Fibroblast of lung (primary cell): Measurements from ENCODE around the gene DDX19B. TPM values are rescaled to one million over a fixed set of nuclear protein-coding genes. Genes with fewer than 3 reads are reported as not detected.
A peak's percentile ranks its signal among the peaks of the same experiment; 100 is the strongest.
"Not testable (repeated sequence)": the region's sequence is repeated elsewhere in the genome, so short reads cannot be mapped to it uniquely, and the experiment has no call there.

Experiments
- DNase-seq, 2 donors: peaks; one replicate each; pipeline versions ENCODE4 v3.0.0 to v3.0.0-alpha.2; 2010; ENCODE audit warnings: low read depth in 2 of 2
- H2AFZ ChIP-seq: 2 replicates; pipeline ENCODE4 v1.5.1; 2012; ENCODE audit warnings: low read length, control low read depth, inconsistent platforms
- H3K27ac ChIP-seq: 2 replicates; pipeline ENCODE4 v1.5.1; 2011; ENCODE audit warnings: low read length, control low read depth; ENCODE audit not compliant: insufficient read depth
- H3K27me3 ChIP-seq: 2 replicates; pipeline ENCODE4 v1.5.1; 2011; ENCODE audit warnings: mild to moderate bottlenecking, low read length; ENCODE audit not compliant: control insufficient read depth, insufficient read depth
- H3K36me3 ChIP-seq: 2 replicates; pipeline ENCODE4 v1.5.1; 2011; ENCODE audit warnings: low read length; ENCODE audit not compliant: control insufficient read depth, insufficient read depth
- H3K4me1 ChIP-seq: 2 replicates; pipeline ENCODE4 v1.5.1; 2011; ENCODE audit warnings: low read length; ENCODE audit not compliant: control insufficient read depth, insufficient read depth; ENCODE audit errors: extremely low read depth
- H3K4me2 ChIP-seq: 2 replicates; pipeline ENCODE4 v1.5.1; 2011; ENCODE audit warnings: low read length, control low read depth; ENCODE audit not compliant: insufficient read depth; ENCODE audit errors: extremely low read depth
- H3K4me3 ChIP-seq, 4 experiments: fragments of 200-600 bp in 1 of 4; sonication (generic) in 1 of 4; replicated peaks in 1 of 4; 2 replicates each; pipeline ENCODE4 v1.5.1; 2011 to 2016; ENCODE audit warnings: low read length in 4 of 4, low read depth in 3 of 4, mild to moderate bottlenecking in 3 of 4, control low read depth in 2 of 4, inconsistent platforms in 1 of 4, mixed read lengths in 1 of 4; ENCODE audit not compliant: insufficient read depth in 1 of 4; ENCODE audit errors: control extremely low read depth in 1 of 4
- H3K79me2 ChIP-seq: 2 replicates; pipeline ENCODE4 v1.5.1; 2012; ENCODE audit warnings: mild to moderate bottlenecking, low read length, inconsistent platforms; ENCODE audit not compliant: control insufficient read depth, insufficient read depth
- H3K9ac ChIP-seq: 2 replicates; pipeline ENCODE4 v1.5.1; 2011; ENCODE audit warnings: mild to moderate bottlenecking, low read length, control low read depth; ENCODE audit not compliant: insufficient read depth
- H3K9me3 ChIP-seq: 2 replicates; pipeline ENCODE4 v1.5.1; 2012; ENCODE audit warnings: low read depth, low read length; ENCODE audit not compliant: control insufficient read depth, insufficient read depth
- H4K20me1 ChIP-seq: 2 replicates; pipeline ENCODE4 v1.5.1; 2011; ENCODE audit warnings: low read length; ENCODE audit not compliant: control insufficient read depth, insufficient read depth; ENCODE audit errors: extremely low read depth
- EZH2 ChIP-seq: IDR thresholded peaks from 2 replicates; pipeline ENCODE4 v1.5.1; 2012; ENCODE audit warnings: low read length, control low read depth, mild to moderate bottlenecking; ENCODE audit errors: missing control alignments
- polyA minus RNA-seq: library from RNA; depleted of rRNA, polyadenylated mRNA; stranded (reverse); fragments of >200 nt; gene quantifications from 2 replicates; pipeline ENCODE4 v1.2.3, GENCODE V29; 2011; ENCODE audit warnings: low replicate concordance
- polyA plus RNA-seq, 2 donors: library from polyadenylated mRNA; depleted of rRNA in 1 of 2; stranded (reverse) in 1 of 2; unstranded in 1 of 2; fragments of >200 nt; gene quantifications; 2 replicates each; pipeline ENCODE4 v1.2.1, GENCODE V29; 2011 to 2012; ENCODE audit warnings: missing spikeins in 1 of 2
- total RNA-seq: library from RNA; depleted of rRNA; stranded (reverse); fragments of >200 nt; gene quantifications from 2 replicates; pipeline ENCODE4 v1.2.1, GENCODE V29; 2014
- TF ChIP-seq, protein P1 (sequence below), 2 donors: IDR thresholded peaks in 1 of 2; conservative IDR thresholded peaks in 1 of 2; 1 replicate in 1 of 2; 2 replicates in 1 of 2; pipeline ENCODE4 v1.5.1; 2011 to 2012; ENCODE audit warnings: low read length in 2 of 2, control low read depth in 1 of 2, inconsistent platforms in 1 of 2, low read depth in 1 of 2, mild to moderate bottlenecking in 1 of 2

DDX19B gene
- 23.9 and 30.7 TPM in 2 replicates for total RNA-seq
- 41.0 and 46.0 TPM in 2 replicates for polyA plus RNA-seq
- polyA plus RNA-seq (2012), result 38.4 and 40.4 TPM in 2 replicates
- polyA minus RNA-seq, result 30.5 and 31.1 TPM in 2 replicates

DNA sequence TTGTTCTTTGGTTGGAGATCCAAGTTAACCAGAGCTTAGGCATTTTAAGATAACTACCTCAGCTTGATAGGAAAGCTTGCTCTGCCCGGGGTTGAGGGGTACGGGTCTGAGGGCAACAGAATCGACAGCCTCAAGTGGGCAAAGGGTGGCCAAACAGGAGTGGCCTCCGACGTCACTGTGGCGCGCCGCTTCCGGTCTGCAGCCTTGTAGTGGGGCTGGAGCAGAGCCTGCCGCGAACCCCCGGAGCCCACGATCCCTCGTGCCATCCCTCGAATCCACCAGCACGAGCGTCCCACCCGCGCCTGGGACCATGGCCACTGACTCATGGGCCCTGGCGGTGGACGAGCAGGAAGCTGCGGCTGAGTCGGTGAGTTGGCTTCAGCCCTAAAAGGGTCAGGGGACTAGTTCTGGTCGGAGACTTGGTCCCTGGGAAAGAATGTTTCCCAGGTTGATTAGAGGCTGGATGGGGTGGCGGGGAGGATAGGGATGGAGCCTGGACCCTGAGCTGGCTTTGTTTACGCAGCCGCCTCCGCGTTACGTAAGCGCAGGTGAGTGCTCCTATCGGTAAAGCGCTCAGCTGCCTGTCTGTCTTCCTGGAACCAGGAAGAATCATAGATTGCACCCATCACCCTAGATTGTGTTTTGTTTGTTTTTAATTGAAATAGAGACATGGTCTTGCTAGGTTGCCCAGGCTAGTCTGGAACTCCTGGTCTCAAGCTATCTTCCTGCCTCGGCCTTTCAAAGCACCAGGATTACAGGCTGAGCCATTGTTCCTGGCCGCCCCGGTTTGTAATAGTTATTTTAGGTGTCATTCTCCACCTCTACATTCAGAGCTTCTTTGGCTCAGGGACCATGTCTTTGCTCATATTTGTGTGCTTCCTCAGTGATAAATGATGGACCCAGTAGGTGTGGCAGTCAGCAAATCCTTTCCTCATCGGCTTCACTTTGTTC, at the start of gene DDX19B:
DDX19B (plus strand) TSS at position 199 of the 951 bp plus-strand sequence; CDS start at position 311, 112 bp downstream.
- Histone ChIP-seq H3K4me3 (peak within 1 kb of the TSS; percentile 83 to 98 (median 95)), H3K4me2 (peak within 1 kb of the TSS; percentile 96), H4K20me1 (no peaks in the 10 kb centered on the region), H3K9ac (peak within 1 kb of the TSS; percentile 97), H3K4me1 (peaks cover 4% of the 10 kb centered on the region), H3K9me3 (no peaks in the 10 kb centered on the region), H3K36me3 (no peaks in the 10 kb centered on the region), H2AFZ (peak within 1 kb of the TSS; percentile 98), H3K27ac (peak within 1 kb of the TSS; percentile 88), H3K79me2 (peaks cover 23% of the 10 kb centered on the region), H3K27me3 (no peaks in the 10 kb centered on the region)
- TF ChIP-seq, protein P1, sequence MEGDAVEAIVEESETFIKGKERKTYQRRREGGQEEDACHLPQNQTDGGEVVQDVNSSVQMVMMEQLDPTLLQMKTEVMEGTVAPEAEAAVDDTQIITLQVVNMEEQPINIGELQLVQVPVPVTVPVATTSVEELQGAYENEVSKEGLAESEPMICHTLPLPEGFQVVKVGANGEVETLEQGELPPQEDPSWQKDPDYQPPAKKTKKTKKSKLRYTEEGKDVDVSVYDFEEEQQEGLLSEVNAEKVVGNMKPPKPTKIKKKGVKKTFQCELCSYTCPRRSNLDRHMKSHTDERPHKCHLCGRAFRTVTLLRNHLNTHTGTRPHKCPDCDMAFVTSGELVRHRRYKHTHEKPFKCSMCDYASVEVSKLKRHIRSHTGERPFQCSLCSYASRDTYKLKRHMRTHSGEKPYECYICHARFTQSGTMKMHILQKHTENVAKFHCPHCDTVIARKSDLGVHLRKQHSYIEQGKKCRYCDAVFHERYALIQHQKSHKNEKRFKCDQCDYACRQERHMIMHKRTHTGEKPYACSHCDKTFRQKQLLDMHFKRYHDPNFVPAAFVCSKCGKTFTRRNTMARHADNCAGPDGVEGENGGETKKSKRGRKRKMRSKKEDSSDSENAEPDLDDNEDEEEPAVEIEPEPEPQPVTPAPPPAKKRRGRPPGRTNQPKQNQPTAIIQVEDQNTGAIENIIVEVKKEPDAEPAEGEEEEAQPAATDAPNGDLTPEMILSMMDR (conservative IDR thresholded peaks at IDR 0.05 in 1 of 2, IDR thresholded peaks at IDR 0.05 in 1 of 2; ENCODE audit: low read depth in 1 of 2, low read length in 2 of 2), result no peak
- TF ChIP-seq EZH2, result no peak
- peak; percentile 71 to 72 for DNase-seq

DNA sequence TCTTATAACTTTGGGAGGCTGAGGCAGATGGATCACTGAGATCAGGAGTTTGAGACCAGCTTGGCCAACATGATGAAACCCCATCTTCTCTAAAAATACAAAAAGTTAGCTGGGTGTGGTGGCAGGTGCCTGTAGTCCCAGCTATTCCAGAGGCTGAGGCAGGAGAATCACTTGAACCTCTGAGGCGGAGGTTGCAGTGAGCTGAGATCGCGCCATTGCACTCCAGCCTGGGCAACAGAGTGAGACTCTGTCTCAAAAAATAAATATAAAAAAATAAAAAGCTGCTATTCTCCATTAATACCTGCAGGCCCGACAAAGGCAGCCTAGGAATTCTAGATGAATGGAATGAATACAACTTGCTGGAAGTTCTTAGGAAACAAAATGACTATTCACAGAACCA, 49.3 kb upstream of the DDX19B start:
- H3K27ac ChIP-seq, H3K4me1 ChIP-seq, H3K4me3 ChIP-seq, H3K9me3 ChIP-seq, DNase-seq, H3K4me2 ChIP-seq, H4K20me1 ChIP-seq, H3K27me3 ChIP-seq, H3K9ac ChIP-seq, H2AFZ ChIP-seq: not testable (repeated sequence)
- H3K36me3 ChIP-seq, result peaks cover 17% of the 10 kb centered on the region
- peaks cover 21% of the 10 kb centered on the region for H3K79me2 ChIP-seq

- TF ChIP-seq EZH2, result no peak
- TF ChIP-seq, protein P1 (conservative IDR thresholded peaks at IDR 0.05 in 1 of 2, IDR thresholded peaks at IDR 0.05 in 1 of 2; ENCODE audit: low read depth in 1 of 2, low read length in 2 of 2), result no peak
- H4K20me1 ChIP-seq, result no peaks in the 10 kb centered on the region
- peak overlapping the region; percentile 63 for H3K9ac ChIP-seq
- no peak overlapping the region for H2AFZ ChIP-seq
- no peaks in the 10 kb centered on the region for H3K27me3 ChIP-seq
- H3K9me3 ChIP-seq, result no peaks in the 10 kb centered on the region
- peaks cover 21% of the 10 kb centered on the region for H3K79me2 ChIP-seq
- peak overlapping the region; percentile 54 to 65 (median 58) for H3K4me3 ChIP-seq
- DNase-seq, result peak; percentile 43 to 62
- peak overlapping the region; percentile 90 for H3K4me2 ChIP-seq
- peaks cover 25% of the 10 kb centered on the region for H3K36me3 ChIP-seq
- no peaks in the 10 kb centered on the region for H3K4me1 ChIP-seq
- peak overlapping the region; percentile 41 for H3K27ac ChIP-seq
Measured at GRCh38 chr16:70250748-70251628, 48.0 kb upstream of the DDX19B start.
